NT2/D1 (cell line): ENCODE results near the gene AKT3.

Experiments used
- DNase-seq: peaks from one replicate; pipeline ENCODE4 v3.0.0-alpha.2; 2011; ENCODE audit warnings: low read depth, low spot score
- H3K27me3 ChIP-seq: 2 replicates; pipeline ENCODE4 v1.6.0; 2011; ENCODE audit warnings: mild to moderate bottlenecking; ENCODE audit not compliant: insufficient read length, insufficient read depth
- H3K36me3 ChIP-seq: 2 replicates; pipeline ENCODE4 v1.6.1; 2011; ENCODE audit warnings: mild to moderate bottlenecking, low read length, mixed read lengths; ENCODE audit not compliant: insufficient read depth, insufficient read length
- H3K4me1 ChIP-seq: 2 replicates; pipeline ENCODE4 v1.5.1; 2011; ENCODE audit not compliant: insufficient read depth, insufficient read length
- H3K4me3 ChIP-seq: 2 replicates; pipeline ENCODE4 v1.5.1; 2011; ENCODE audit warnings: low read depth; ENCODE audit not compliant: insufficient read length
- H3K9ac ChIP-seq: 2 replicates; pipeline ENCODE4 v1.6.0; 2011; ENCODE audit warnings: low read depth; ENCODE audit not compliant: insufficient read length
- H3K9me3 ChIP-seq: 2 replicates; pipeline ENCODE4 v1.5.1; 2011; ENCODE audit warnings: mild to moderate bottlenecking, low read length; ENCODE audit not compliant: insufficient read depth
- SUZ12 ChIP-seq: IDR thresholded peaks from 2 replicates; pipeline ENCODE4 v1.6.1; 2011; ENCODE audit not compliant: insufficient read length, insufficient read depth; ENCODE audit errors: extremely low read depth
- YY1 ChIP-seq: IDR thresholded peaks from 2 replicates; pipeline ENCODE4 v1.6.1; 2011; ENCODE audit not compliant: insufficient read length, insufficient read depth
- ZNF274 ChIP-seq: IDR thresholded peaks from 2 replicates; pipeline ENCODE4 v1.6.1; 2011; ENCODE audit warnings: mild to moderate bottlenecking, low read depth, low read length

AKT3 gene

DNA sequence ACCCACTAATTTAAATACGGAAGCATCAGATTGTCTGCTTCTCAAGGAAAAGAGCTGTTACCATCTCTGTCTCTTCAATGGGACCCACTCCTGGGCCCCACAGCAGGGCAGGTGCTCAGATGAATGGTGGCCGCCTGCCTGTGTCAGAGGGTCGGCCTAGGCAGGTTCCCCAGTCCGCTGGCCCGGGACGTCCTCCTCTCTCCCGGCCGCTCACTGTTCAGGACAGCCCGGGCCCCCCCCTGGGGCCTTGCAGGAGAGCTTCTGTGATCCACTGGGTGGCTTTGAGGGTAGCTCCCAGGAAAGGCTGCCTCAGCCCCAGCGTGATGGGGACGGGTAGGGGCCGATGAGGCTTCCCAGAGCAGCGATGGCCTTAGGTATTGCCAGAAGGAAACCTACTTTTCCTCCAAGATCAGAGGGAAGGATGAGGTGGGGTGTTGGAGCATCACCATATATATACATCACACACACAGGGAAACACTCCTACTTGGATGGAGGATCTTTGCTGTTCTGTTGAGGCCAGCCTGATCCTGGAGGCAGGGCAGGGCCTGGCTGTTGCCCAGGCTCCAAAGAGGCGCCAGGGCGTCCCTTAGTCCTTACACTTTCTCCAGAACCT, 362.9 kb downstream of the AKT3 start:
- H3K4me1 ChIP-seq: peaks cover 28% of the 10 kb centered on the region
- no peak overlapping the region for H3K9ac ChIP-seq
- H3K27me3 ChIP-seq: peaks cover 6% of the 10 kb centered on the region
- TF ChIP-seq YY1 (no peak), ZNF274 (no peak), SUZ12 (no peak)
- H3K36me3 ChIP-seq: no peaks in the 10 kb centered on the region
- no peak overlapping the region for H3K4me3 ChIP-seq
- no peak for DNase-seq
- H3K9me3 ChIP-seq: no peaks in the 10 kb centered on the region

DNA sequence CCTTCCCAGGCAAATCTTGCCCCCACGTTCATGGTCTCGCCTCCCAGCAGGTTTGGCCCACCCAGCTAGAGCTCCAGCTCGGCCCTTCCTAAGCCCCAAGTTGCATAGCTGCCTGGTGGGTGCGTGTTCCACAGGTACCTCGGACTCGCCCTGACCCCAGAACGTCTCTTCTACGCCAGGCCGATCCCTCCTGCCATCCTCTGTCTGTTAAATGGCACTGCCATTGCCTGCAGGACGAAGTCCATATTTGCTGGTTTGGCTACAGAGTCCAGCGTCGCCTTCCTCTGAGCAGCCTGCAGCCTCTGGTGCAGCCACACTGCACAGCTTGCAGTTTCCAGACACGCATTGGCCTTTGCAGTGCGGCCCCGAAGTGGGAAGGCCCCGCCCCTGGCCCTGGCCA, 366.1 kb downstream of the AKT3 start:
- no peak for DNase-seq
- no peaks in the 10 kb centered on the region for H3K36me3 ChIP-seq
- no peaks in the 10 kb centered on the region for H3K9me3 ChIP-seq
- peaks cover 7% of the 10 kb centered on the region for H3K27me3 ChIP-seq
- no peak for TF ChIP-seq YY1
- no peak for TF ChIP-seq SUZ12
- no peak for TF ChIP-seq ZNF274
- peak overlapping the region; percentile 57 for H3K4me3 ChIP-seq
- peaks cover 10% of the 10 kb centered on the region for H3K4me1 ChIP-seq
- H3K9ac ChIP-seq: peak overlapping the region; percentile 77

DNA sequence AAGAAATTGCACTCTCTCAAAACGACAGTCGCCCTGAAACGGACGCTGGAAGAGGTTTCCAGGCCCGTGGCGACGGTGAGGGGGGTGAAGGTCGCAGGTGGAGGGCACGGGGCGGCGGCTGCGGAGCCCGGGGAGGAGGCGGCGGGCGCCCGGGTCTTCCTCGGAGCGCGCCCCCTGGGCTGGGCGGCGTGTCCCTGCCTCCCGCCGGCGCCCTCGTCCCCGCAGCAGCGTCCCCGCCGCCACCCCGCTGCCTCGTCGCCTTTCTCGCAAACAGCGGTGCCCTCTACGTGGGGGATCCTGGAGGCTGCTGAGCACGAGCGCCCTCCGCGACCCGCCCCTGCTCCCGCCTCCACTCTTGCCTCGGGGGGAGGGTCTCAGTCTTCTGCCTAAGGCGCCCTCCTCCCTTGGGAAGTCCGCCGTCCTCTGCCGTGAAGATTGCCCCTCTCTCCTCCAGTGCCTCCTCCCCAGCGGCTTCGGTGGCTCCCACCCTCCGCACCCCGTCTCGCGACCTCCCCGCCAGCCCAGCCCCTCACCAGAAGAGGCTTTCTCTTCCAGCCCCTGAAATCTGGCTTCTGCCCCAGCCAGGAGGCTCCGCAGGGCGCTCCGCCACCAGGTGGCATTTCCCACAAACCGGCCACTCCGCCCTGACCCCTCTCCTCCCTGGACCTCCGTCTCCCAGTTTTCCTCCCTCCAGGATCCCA, 366.8 kb downstream of the AKT3 start:
- TF ChIP-seq ZNF274: no peak
- TF ChIP-seq SUZ12: no peak
- no peak for TF ChIP-seq YY1
- Histone ChIP-seq H3K9ac (peak overlapping the region; percentile 77), H3K36me3 (no peaks in the 10 kb centered on the region), H3K27me3 (peaks cover 7% of the 10 kb centered on the region), H3K4me3 (peak overlapping the region; percentile 57), H3K9me3 (no peaks in the 10 kb centered on the region), H3K4me1 (peaks cover 5% of the 10 kb centered on the region)
- peak; percentile 64 for DNase-seq

DNA sequence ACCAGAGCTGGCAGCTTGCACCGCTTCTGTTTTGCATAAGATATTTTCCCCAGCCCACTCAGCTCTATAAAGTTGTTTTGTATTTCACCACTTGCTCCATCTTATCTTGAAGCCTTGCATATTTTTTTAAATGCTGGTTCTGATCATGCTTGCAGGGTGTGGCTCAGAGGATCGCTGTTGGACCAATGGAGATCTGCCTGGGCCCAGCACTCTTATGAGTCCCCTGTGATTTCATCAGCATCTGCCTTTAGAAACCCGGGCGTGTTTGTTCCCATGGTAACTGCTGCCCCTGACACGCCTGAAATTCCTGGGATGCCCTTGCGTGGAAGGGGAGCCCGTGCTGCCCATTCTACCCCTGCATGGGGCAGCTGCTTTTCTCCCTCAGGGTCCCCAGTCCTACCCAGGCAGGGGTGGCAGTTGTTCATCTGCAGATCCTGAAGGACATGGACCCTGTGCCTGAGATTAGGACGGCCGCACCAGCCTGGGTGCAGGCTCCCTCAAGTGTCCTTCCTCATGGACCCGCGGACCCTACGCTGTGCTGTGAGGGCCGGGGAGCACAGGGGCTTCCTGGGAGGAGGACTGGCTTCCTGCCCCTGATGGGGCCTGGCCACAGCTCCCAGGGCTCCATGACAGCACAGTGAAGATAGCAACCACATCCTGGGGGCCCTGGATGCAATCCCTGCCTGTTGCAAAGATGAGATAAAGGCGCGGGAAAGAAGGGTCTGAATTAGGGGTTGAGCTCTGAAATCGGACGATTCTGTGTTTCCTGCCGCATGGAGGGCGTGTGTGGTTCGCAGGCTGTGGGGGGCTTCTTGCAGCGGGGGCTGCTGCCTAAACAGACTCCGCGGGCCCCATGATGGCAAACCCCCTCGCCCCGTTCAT, 367.7 kb downstream of the AKT3 start:
- no peak for DNase-seq
- TF ChIP-seq YY1: no peak
- no peak for TF ChIP-seq ZNF274
- no peak for TF ChIP-seq SUZ12
- H3K36me3 ChIP-seq: no peaks in the 10 kb centered on the region
- peak overlapping the region; percentile 77 for H3K9ac ChIP-seq
- peak overlapping the region; percentile 57 for H3K4me3 ChIP-seq
- H3K9me3 ChIP-seq: no peaks in the 10 kb centered on the region
- peaks cover 7% of the 10 kb centered on the region for H3K27me3 ChIP-seq
- peaks cover 5% of the 10 kb centered on the region for H3K4me1 ChIP-seq

DNA sequence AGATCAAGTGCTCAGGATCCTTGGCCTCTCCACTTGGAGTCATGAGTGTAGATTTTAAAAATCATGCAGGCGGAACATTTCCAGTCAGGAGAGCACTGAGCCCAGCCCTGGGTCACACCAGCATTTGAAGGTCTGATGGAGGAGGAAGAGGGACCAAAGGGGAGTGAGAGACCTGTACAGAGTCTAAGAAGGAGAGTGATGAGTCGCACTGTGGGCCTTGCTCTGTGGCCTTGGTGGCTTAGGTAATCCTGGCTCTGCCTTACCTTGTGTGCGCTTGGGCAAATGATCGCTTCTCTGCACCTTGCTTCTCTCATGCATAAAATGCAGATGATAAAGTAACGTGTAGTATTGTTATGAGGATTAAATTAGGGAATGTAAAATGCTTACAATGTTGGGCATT, 368.9 kb downstream of the AKT3 start:
- no peak for DNase-seq
- Histone ChIP-seq H3K9ac (no peak overlapping the region), H3K27me3 (peaks cover 7% of the 10 kb centered on the region), H3K36me3 (no peaks in the 10 kb centered on the region), H3K4me1 (peaks cover 5% of the 10 kb centered on the region), H3K9me3 (no peaks in the 10 kb centered on the region), H3K4me3 (no peak overlapping the region)
- TF ChIP-seq SUZ12: no peak
- TF ChIP-seq ZNF274: no peak
- no peak for TF ChIP-seq YY1

DNA sequence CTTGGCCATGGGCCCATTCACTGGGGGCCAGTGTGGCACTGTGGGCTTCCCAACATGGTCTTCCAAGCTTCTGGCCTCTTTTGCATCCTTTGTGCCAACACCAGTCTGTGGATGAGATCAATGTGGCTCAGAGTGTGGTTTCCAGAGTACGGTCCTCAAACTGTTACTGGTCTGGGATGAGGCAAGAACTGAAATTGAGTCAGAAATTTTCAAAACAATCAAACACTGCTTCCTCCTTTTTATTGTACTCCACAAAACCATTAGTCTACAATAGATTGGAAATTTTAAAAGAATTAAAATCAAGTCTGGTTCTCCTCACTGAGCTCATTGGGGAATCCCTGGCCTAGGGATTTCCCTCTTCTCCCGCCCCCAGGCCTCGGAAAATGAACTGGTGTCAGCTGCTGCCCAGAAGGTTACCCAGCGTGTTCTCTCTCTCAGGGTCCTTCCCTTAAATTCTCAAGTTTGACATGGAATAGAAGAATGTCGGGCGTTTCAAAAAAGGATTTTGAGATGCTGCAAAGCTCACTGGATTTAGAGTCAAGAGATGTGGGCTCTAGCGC, 372.2 kb downstream of the AKT3 start:
- Histone ChIP-seq H3K9ac (no peak overlapping the region), H3K4me3 (no peak overlapping the region), H3K36me3 (no peaks in the 10 kb centered on the region), H3K9me3 (no peaks in the 10 kb centered on the region), H3K27me3 (peaks cover 7% of the 10 kb centered on the region), H3K4me1 (peaks cover 3% of the 10 kb centered on the region)
- TF ChIP-seq SUZ12 (no peak), YY1 (no peak), ZNF274 (no peak)
- DNase-seq: no peak

DNA sequence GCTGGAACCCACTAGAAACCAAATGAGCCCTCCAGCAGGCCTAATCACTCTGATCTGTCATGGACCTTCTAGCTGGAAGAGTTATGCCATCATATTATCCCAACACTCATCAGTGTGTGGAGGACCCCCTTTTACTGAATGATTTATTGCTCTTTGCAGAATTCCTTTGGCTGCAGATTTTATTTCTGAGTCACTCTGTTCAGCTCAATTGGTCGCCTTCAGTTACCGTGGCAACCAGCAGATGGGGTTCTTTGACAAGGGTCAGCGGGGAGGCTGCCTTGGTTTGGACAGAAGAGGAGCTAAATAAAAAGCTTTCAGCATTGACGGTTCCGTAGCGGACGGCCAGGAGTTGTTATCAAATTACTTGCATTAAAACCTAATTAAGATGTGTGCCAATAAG, 374.1 kb downstream of the AKT3 start:
- Histone ChIP-seq H3K4me1 (peaks cover 2% of the 10 kb centered on the region), H3K9ac (no peak overlapping the region), H3K36me3 (no peaks in the 10 kb centered on the region), H3K9me3 (no peaks in the 10 kb centered on the region), H3K27me3 (no peaks in the 10 kb centered on the region), H3K4me3 (no peak overlapping the region)
- peak; percentile 68 for DNase-seq
- TF ChIP-seq YY1 (no peak), ZNF274 (no peak), SUZ12 (no peak)
